Psoas muscle (tissue), 8 donors: ENCODE data around the gene LY9. TPM values are rescaled to one million over a fixed set of nuclear protein-coding genes. Genes with fewer than 3 reads are reported as not detected.
A peak's percentile ranks its signal among the peaks of the same experiment; 100 is the strongest.

Experiments used
- ATAC-seq, 4 donors: fragments of 200-7000 bp; cut with Tn5 transposase; one replicate each; pipeline ENCODE4 v1.9.1; 2020; ENCODE audit warnings: moderate library complexity in 3 of 4, mild to moderate bottlenecking in 2 of 4
- DNase-seq, 2 donors: peaks; one replicate each; pipeline ENCODE4 v3.0.0-alpha.2; 2020
- H3K27ac ChIP-seq: fragments of 200-600 bp; one replicate; pipeline ENCODE4 v1.8.0; 2022
- H3K27me3 ChIP-seq, 3 donors: fragments of 200-600 bp in 1 of 3; one replicate each; pipeline versions ENCODE4 v1.6.1 to v1.8.0; 2013 to 2022; ENCODE audit warnings: low read length in 2 of 3, mild to moderate bottlenecking in 2 of 3, moderate library complexity in 1 of 3; ENCODE audit not compliant: insufficient read depth in 3 of 3
- H3K36me3 ChIP-seq, 2 donors: fragments of 200-600 bp in 1 of 2; one replicate each; pipeline versions ENCODE4 v1.6.1 to v1.8.0; 2013 to 2022; ENCODE audit warnings: low read depth in 1 of 2, mild to moderate bottlenecking in 1 of 2, moderate library complexity in 1 of 2; ENCODE audit not compliant: insufficient read depth in 1 of 2
- H3K4me1 ChIP-seq: fragments of 200-600 bp; one replicate; pipeline ENCODE4 v1.8.0; 2022
- H3K4me3 ChIP-seq: fragments of 200-600 bp; one replicate; pipeline ENCODE4 v1.8.0; 2022; ENCODE audit warnings: mild to moderate bottlenecking
- H3K9me3 ChIP-seq: fragments of 200-600 bp; one replicate; pipeline ENCODE4 v1.8.0; 2022
- WGBS, 3 donors: extraction: QIAGEN DNeasy Blood & Tissue Kit; methylation state at CpG; one replicate each; pipeline versions ENCODE4 v1.1.6 to v1.1.7; 2013; 5-methylcytosine and 5-hydroxymethylcytosine counted together
- intact Hi-C, 2 donors: fragments of 100-400 bp; cut with DNase I; formaldehyde crosslinking; loops; one replicate each; pipeline versions ENCODE4 v1.11.0 to v1.14.2; 2022
- polyA plus RNA-seq, 3 donors: library from polyadenylated mRNA; stranded (reverse); fragments of 200-250 nt; gene quantifications; one replicate each; pipeline ENCODE4 v1.2.3, GENCODE V29; 2013
- total RNA-seq, 4 donors: library from RNA; stranded (reverse); fragmentation: NEBNext Ultra II Directional in 2 of 4; extraction: Animal tissue kit (Norgen Biotek cat#: 25700) in 2 of 4; gene quantifications; one replicate each; pipeline versions ENCODE4 v1.2.1 to v1.2.4, GENCODE V29; 2021 to 2023
- TF ChIP-seq, protein P1 (sequence below): fragments of 200-600 bp; IDR thresholded peaks from one replicate; pipeline ENCODE4 v1.8.0; 2022; ENCODE audit warnings: antibody characterized with exemption
- donor health status: healthy with polysubstance abuse.
- donor health status: DM: no; HTN: no; CAD: no; lungs with moderate emphysema.
- donor health status: Bipolar disorder and iron deficiency.
- donor health status: healthy.
- donor health status: DM: yes; HTN: yes; CAD: no.
- donor health status: DM: no; HTN: no; CAD: no.
- donor health status: DM: no; HTN: no; CAD: no.
- donor health status: DM: yes; HTN: yes; CAD: no.

The LY9 gene
- total and polyA plus RNA-seq, 7 donors, result 0.06 to 0.49 (median 0.27) TPM; not detected in 2

DNA sequence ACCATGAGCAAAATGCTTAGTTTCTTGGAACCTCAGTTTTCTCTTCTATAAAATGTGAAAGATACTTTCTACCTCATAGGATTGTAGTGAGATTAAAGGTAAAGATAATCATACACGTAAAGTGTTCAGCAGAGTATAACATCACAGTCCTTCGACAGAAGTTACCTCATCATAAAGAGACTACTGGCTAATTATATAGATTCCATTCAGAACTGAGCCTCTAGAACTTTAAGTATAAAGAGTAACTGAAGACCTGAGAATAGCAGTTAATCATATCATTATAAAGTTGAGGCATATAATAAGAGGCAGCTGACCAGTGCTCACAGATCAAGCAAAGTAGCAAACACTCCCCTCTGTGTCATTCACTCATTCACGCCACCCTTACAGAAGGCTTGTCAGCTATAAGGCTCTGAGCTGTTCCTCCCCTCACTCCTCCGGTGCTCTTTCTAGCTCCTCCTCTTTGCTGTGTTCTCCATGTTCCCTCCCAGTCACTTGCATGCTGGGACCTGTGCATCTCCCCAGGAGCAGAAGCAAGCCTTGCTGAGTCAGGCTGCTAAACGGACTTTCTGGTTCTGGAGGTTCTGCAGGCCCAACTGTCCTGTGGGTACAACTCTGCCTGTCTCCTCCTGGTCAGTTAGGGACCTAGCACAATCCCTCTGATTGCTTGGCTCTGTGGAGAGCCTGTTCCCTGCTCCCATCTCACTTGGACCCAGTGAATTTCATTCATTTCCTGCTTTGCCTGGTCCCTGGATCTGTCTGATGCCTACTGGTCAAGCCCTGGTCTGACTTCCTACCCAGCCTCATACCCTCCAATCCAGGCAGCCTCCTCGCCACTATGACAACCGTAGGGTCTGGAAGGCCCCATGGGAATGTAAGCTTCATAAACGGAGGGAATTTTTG is 28.3 kb upstream of the LY9 start:
- no peak for ATAC-seq
- H3K4me1 ChIP-seq, result no peaks in the 10 kb centered on the region

DNA sequence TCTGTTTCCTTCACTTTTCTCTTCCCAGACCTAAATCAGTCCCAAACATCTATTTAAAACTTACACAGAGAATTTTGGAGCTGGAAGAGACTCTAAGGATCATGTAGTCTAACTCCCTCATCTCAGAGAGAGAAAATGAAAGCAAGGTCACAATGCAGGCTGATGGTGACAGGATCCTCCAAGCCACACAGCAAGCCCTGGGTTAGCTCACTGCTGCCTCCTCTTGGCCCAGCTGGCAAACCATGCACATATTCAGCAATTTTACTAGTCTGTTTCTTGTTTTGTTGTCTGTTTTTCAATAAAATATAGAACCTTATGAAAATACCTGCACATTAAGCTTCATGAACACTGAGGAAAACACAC is 27.7 kb upstream of the LY9 start:
- DNase-seq (peak in 1 of 2 donors; percentile 56), ATAC-seq (no peak)
- intact Hi-C loops, result no loop called here
- Histone ChIP-seq H3K36me3 (no peaks in the 10 kb centered on the region), H3K27me3 (peaks cover 0 to 4% (median 0%) of the 10 kb centered on the region in 3 donors), H3K4me1 (no peaks in the 10 kb centered on the region), H3K9me3 (no peaks in the 10 kb centered on the region), H3K4me3 (no peak overlapping the region), H3K27ac (no peak overlapping the region)
- TF ChIP-seq, protein P1, sequence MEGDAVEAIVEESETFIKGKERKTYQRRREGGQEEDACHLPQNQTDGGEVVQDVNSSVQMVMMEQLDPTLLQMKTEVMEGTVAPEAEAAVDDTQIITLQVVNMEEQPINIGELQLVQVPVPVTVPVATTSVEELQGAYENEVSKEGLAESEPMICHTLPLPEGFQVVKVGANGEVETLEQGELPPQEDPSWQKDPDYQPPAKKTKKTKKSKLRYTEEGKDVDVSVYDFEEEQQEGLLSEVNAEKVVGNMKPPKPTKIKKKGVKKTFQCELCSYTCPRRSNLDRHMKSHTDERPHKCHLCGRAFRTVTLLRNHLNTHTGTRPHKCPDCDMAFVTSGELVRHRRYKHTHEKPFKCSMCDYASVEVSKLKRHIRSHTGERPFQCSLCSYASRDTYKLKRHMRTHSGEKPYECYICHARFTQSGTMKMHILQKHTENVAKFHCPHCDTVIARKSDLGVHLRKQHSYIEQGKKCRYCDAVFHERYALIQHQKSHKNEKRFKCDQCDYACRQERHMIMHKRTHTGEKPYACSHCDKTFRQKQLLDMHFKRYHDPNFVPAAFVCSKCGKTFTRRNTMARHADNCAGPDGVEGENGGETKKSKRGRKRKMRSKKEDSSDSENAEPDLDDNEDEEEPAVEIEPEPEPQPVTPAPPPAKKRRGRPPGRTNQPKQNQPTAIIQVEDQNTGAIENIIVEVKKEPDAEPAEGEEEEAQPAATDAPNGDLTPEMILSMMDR, result no peak

More for the DNA sequence above, 28.3 kb upstream of the LY9 start:
- Histone ChIP-seq H3K9me3 (no peaks in the 10 kb centered on the region), H3K27ac (no peak overlapping the region), H3K36me3 (no peaks in the 10 kb centered on the region), H3K27me3 (peaks cover 0 to 4% (median 0%) of the 10 kb centered on the region in 3 donors), H3K4me3 (no peak overlapping the region)
- intact Hi-C loops, result no loop called here
- no peak for DNase-seq
- 54 to 59% (median 55%) methylated on average over 8 of the region's 8 CpGs for WGBS, 3 donors
- TF ChIP-seq, protein P1, result no peak

DNA sequence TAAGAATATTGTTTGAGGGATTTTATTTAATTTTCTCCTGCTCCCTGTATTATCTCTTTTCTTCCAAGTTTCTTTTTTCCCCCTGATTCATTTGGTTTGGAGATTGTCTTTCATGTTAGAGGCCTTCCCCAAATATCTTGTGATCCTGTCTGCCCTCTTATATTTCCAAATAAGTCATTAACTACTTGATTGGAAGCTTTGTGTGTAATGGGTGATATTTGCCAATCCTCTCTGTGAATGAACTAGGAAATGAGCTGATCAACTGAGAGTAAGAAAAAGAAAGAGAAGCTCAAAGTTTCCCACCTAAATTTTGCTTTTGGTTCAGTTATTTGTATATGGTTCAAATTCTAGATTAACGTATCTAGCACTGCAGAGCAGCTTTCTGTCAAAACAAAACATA is 23.6 kb upstream of the LY9 start:
- DNase-seq (no peak), ATAC-seq (no peak)
- Histone ChIP-seq H3K27ac (no peak overlapping the region), H3K9me3 (no peaks in the 10 kb centered on the region), H3K4me3 (no peak overlapping the region), H3K27me3 (no peaks in the 10 kb centered on the region), H3K4me1 (no peaks in the 10 kb centered on the region), H3K36me3 (no peaks in the 10 kb centered on the region)
- intact Hi-C loops, result no loop called here
- TF ChIP-seq, protein P1, result no peak
- WGBS, 3 donors, result 78 to 85% (median 80%) methylated on average over 1 of the region's 1 CpG

DNA sequence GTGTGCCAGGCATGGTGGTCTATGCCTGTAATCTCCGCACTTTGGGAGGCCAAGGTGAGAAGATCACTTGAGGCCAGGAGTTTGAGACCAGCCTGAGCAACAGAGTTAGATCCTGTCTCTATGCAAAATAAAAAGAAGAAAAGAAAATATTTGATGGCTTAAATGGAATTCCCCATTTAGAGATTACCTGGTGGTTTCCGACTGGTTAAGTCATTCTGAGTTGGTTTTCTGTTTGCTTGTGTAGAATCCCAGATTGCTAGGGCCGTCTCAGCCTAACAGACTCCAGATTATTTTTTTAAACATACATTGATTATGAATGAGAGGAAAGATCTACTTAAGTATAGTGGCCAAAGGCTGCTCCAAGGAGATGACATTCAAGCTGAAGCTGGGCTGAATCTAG is 22.9 kb upstream of the LY9 start:
- ATAC-seq (no peak), DNase-seq (no peak)
- no peak overlapping the region for H3K27ac ChIP-seq
- TF ChIP-seq, protein P1, result no peak
- H3K27me3 ChIP-seq, result no peaks in the 10 kb centered on the region
- H3K36me3 ChIP-seq, result no peaks in the 10 kb centered on the region
- no peaks in the 10 kb centered on the region for H3K9me3 ChIP-seq
- WGBS, 3 donors, result 87 to 88% (median 88%) methylated on average over 3 of the region's 3 CpGs
- H3K4me1 ChIP-seq, result no peaks in the 10 kb centered on the region
- no peak overlapping the region for H3K4me3 ChIP-seq
- intact Hi-C loops, result no loop called here
